Kasumi-1 (cell line): ENCODE data around the gene HOXD9.

Experiments
- DNase-seq, 2 experiments: peaks; one replicate each; lab custom pipeline; 2025; lab: John Stamatoyannopoulos, UW

HOXD9 gene

DNA sequence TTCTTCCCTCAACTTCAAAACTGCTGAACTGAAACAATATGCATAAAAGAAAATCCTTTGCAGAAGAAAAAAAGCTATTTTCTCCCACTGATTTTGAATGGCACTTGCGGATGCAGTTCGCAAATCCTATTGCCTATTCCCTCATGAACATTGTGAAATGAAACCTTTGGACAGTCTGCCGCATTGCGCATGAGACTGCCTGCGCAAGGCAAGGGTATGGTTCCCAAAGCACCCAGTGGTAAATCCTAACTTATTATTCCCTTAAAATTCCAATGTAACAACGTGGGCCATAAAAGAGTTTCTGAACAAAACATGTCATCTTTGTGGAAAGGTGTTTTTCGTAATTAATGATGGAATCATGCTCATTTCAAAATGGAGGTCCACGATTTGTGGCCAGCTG is 15.4 kb downstream of the HOXD9 start:
- DNase-seq = no peak

DNA sequence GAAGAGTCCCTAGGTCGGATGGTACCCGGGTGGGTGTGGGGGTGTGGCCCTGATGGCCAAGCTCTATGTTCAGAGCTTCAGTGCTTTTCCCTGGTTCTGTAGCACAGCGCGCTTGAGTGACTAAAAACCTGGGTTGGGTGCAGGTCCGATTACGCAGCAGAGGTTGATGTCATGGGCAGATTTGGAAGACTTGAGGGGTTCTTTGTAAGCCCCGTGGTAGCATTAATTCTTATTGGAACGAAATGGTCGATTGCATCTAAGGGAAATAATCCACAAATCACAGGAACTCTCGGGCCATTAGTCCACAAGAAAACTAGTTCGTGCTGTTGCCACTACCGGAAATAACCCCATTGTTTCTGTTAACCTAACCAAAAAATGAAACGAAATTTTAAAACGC is 16.0 kb downstream of the HOXD9 start:
- no peak for DNase-seq

DNA sequence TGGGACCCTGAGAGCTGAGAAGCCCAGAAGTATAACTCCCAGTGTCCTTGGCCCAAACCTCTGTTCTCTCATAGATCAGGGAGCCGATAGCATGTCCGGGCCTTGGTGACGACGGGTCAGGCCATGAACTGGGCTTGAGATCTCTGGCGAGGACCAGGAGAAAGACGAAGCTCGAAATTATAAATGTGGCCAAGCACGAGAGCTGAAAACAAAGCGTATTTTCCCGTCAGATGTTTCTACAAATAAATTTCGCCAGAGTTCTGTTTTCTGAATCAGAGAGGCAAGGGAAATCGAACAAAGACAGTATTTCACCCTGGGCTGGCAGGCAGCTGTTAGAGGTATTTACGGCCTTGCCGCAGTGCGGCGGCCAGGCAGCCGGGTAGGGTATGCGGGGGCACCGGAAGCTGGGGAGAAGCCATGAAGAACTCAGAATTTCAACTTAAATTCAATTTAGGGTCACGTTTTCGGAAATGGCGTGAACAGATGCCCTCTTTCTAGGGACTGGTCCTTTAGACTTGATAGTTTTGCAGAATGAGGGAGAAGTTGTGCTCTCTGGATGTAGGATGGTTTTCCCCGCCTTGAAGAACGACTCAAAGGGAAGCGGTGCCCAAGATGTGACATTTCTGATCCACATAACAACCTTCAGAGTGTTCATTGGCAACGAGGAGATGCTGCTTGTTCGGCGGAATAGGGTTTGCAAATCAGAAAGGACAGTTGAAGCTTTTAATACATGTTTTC is 16.6 kb downstream of the HOXD9 start:
- DNase-seq = no peak

DNA sequence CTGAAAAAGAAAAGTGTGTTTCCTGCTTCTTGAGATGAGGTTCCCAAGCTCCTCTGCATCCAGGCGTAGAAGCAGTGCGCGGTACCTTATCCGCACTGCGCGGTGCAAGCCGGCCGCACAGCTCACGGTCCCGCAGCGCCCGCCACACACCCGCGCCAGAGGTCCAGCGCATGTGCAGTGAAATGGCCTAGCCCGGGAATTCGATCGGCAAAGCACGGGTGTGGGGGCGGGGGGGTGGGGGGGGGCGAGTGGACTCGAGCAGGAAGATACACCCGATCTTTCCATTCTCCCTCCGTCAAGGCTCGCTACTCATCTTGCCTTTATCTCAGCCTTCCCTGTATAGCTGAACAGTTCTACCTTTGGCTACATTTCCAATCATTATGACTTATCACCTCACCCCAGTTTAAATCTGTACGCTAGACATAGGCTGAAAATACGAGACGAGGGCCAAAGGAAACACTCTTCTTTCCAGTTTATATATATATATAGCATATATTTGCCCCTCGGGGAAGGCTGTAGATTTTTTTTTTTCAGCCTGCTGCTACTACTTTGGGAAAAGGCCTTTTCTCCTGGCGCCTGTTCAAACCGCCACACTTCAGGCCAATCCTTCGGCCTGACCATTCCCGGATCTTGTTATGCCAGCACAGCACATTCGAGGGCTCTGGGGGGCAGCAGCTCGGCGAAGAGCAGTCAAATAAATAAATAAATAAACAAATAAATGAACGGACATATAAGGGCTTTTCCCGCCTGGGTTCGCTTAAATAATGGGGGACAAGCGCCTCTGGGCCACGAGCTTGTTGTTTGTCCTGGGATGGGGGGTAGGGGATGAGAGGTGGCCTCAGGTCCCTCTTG is 17.4 kb downstream of the HOXD9 start:
- peak in 1 of 2 experiments; percentile 56 for DNase-seq

DNA sequence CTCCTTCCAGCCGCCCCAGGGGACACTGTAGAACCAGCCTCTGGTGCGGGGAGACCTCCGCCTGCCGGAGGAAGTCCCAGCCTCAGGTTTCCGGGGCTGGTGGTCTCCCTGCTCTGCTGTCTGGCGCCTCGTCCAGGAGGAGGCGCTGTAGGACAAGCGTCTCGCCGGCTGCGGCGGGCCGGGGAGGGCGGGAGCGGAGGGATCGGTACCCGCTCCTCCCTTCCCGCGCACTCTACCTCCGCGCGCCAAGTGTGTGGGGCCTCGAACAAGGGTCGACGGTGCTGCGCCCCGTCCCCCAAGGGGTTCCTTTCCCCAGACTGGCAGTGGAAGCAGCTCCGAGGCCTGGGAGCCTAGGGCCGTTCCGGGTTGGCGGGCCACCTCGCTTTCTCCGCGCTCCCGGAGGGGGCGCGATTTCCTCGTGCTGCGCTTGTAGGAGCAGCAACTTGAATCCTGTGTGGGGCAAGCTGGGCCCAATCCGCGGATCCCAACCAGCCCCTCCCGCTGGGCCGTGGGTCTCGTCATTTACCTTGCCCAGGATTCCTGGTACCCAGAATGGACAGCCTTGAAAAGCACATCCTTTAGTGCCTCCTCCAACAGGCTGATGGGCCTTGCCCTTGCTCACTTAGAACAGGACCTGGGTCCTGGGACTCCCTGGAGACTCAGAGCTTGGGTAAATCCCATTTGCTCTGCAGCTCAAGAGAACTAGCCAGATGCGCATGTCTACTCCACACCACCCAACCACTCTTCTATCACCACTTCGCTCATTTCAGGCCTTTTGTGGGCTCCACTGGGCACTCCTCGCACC is 18.2 kb downstream of the HOXD9 start:
- peak; percentile 70 to 80 for DNase-seq

DNA sequence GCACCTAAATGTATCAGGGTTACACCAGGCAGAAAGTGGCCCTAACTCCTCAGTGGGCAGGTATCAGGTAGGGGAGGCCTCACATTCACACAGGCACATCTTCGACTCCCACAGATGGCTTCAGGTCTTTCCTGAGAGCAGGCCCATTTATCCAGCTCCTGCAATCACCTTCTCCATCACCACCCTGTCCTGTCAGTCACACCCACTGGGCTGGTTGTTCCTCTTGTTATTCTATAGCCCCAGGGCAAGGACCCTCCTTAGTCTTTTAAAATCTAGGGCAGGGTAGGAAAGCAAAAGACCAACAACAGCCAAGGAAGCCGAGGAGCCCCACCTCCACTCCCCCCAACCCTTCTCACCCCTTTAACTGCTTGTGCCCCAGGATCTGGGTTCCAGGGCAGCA is 19.8 kb downstream of the HOXD9 start:
- no peak for DNase-seq

DNA sequence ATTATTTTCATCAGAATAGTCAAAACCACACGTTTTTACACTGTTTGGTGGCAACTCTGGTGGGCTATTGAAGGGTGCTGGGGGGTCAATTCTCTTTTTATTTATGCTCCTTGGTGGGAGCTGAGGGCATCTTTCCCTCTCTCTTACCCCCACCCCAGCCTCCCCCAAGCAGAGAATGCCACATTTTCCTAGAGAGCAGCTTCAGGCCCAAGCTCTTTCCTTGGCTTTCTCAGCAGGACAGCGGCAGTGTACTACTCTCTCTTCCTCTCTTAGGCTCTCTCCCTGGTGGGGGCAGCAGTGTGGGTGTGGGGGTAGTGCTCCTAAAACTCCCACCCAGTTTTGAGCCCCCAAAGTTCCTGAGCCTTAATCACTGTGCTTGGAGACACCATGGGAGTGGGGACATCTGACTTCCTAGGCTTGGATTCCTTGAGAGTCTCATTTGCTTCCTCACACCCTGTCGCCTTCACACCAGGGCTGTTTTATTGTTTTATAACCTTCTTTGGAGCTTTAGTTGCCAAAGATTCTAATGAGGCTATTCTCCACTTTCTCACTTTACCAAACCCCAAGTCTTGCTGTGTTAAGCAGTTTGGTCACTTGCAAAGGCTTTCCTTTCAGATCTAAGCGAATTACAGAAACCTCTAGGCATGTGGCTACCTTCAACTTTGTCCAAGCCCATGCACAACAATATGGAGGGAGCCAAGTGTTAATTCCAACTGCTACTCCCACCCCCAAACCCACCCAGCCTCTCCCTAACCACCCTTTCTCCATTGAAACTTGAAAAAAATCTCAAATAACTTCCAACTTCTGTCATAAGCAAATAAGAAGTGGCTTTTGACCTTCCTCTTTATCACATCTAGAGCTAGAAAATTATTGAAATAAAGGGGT is 22.8 kb downstream of the HOXD9 start:
- no peak for DNase-seq

DNA sequence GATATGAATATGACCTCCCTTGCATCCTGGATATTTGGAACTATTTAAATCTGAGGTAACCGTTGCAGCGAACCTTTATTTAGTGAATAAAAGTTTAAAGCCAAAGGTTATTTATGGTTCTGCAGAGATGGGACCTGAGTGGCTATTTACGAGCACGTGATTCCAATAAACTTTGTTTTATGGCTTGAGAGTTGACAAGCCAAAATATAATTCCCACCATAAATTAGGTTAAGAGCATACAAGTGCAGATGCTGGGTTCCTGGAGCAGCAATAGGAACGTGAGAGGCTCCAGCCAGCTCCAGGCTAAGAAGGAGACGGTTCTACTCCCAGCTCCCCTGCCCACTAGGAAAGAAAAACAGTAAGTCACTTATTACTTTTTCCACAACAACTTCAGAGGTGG is 23.6 kb downstream of the HOXD9 start:
- DNase-seq = no peak

DNA sequence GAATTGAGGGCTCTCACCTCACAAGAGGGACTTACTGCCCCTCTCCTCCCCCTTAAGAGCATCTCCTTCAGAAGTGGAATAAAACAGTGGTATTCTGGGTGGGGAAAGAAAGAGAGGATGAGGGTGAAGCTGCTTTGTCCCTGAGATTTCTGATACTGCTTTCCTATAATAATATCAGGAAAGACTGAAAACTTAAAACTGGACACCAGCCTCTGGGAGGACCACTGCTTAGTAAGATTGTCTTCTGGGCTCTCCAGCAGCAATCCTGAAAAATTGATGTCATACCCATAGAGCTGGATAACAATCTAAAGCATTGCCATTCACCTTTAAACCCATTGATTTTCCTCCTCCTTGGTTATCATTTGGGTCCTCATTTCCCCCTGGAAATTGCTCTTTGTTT is 24.1 kb downstream of the HOXD9 start:
- no peak for DNase-seq

DNA sequence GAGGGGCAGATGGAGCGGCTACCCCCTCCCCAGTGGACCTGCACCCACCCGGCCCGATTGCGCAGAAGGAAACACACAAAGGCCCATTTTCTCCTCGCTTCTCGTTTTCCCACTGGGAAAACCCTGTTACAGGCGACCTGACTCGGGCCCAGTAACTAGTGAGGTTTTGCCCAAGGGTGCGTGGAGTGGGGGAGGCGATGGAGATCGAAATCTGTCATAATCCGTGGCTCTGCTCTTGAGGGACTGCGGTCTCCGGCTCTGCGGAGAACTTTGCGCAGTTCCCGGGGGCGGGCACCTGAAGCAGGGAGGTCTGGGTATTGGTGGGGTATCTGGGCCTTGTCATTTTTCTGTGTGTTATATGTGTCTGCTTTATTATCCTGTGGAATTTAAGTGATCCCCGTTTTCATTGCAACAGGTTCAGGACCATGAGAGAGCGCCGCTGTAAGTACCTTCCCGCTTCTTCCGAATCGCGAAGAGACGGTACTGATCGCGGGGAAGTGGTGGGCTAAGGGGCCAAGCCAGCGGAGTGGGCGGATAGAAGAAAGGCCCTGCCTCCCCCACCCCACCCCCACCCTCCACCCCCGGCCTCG is 24.8 kb downstream of the HOXD9 start:
- no peak for DNase-seq

DNA sequence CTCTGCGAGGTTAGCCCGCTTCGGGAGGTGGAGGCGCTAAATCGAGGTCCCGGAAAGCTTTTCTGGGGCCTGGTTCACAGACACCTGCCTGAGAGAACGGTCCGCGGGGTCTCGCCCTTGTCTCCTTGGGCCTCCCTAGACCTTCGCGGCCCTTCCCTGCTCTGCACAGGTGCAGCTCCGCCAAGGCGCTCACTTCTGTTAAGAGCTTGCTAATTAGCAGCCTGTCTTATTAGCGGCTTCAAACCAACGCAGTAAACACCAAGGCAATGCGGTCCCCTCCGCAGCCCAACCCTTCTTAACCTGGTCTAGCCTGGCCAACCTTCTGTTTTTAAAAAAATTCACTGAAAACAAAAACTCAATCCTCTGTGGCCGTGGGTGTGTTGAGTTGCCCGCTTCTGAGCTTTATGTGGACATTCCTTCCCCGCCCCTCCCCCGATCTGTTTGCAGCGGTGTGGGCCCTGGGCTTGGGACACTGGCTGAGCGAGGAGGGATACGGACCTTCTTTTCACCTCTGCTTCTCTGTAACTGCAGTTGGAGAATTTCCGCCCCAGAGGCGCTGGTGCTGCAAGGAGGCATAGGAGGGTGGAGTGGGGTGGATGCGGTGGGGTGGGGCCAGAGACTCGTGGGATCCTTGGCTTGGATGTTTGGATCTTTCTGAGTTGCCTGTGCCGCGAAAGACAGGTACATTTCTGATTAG is 25.4 kb downstream of the HOXD9 start:
- DNase-seq = no peak

DNA sequence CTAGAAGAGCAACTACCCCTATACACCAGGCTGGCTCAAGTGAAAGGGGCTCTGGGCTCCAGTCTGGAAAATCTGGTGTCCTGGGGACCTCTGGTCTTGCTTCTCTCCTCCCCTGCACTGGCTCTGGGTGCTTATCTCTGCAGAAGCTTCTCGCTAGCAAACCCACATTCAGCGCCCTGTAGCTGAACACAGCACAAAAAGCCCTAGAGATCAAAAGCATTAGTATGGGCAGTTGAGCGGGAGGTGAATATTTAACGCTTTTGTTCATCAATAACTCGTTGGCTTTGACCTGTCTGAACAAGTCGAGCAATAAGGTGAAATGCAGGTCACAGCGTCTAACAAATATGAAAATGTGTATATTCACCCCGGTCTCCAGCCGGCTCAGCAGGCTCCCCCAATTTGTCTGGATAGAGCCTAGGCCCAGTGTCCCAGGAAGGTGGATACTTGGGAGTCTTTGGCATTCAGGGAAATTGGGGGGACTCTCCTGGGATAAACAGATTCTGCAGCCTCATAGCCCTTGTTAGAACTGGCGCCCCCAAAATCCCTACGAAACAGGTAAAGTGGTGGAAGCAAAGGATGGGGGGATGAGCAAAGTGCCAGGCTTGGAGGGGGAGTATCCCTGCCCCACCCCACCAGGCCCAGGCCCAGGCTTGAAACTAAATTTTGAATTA is 26.4 kb downstream of the HOXD9 start:
- no peak for DNase-seq

DNA sequence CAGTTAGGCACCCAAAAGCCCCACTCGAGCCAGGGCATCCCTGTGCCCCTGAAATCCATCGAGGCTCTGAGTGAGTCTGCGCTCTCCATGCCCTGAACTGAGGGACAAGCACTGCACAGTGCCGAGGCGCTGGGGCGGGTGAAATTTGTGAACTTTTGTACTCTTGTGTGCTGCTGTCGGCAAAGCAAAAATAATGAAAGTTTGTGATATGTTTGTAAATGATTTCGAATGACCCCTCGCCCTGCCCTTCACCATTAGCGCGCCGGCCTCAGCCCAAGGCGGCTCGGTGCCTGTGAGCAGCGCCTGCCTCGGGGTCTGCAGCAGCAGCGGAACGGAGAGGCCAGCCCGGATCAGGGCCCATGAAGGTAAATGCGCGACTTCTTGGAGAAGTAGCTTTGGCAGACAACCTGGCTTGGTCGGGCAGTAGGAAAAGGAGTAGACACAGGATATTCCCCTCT is 27.0 kb downstream of the HOXD9 start:
- no peak for DNase-seq

DNA sequence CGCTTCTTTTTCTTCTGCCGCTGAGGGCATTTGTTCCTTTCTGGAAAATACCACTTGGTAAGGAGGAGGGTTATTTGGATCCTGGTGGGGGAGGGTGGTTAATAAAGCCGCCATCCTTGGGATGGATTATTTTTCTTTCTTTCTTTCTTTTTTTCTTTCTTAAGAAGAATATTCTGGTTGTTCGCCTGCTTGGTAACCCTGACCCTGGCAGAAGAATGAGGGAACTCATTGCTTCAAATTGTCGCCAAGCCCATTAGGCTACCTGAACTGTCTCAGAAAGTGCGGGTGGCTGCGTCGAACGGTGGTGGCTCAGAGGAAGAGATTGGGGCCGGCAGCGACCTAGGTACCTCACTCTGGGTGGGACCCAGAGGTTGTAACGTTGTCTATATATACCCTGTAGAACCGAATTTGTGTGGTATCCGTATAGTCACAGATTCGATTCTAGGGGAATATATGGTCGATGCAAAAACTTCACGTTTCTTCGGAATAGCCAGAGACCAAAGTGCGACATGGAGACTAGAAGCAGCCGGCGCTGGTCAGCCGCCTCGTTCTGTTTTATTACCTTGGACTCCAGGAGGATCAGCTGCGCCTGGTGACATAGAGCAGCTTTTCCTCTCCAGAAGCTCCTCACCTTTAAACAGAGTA is 27.5 kb downstream of the HOXD9 start:
- DNase-seq = no peak

DNA sequence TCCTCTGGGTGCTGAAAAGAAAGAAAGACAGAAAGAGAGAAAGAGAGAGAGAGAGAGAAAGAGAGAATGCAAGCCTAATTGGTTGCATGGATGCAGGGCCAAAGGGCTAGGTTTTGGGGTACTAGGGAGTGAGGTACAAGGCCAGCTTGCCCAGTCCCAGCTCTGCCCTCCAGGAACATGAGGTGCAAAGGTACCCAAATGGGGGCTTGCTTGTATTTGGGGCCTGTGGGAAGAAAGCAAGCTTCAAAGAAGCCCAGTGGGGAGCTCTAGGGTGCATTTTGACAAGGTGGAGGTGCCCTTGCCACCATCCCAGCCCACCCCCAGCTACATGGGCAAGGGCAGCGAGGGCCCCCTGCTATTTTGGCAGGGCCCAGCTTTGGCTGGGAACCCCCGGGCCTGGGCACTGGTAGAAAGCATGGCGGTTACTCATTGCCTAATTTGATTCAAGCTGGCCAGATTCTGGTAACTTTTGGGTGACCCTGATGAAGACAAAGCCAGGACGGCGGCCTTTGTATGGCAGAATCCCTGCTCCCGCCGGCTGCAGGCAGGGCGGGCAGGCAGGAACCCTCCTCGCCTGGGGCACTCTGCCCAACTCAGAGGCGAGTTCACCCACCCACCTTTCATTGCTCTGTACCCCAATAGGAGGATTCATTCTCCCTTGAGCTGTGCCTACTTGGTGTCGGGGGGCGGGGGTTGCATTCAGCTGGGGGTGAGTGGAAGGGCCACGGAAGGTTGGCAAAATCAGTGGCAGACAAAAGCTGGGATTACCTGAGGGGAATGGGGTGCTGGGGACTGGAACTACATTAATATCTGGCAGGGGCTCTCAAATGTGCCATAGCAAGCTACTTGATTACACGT is 28.3 kb downstream of the HOXD9 start:
- DNase-seq = no peak

DNA sequence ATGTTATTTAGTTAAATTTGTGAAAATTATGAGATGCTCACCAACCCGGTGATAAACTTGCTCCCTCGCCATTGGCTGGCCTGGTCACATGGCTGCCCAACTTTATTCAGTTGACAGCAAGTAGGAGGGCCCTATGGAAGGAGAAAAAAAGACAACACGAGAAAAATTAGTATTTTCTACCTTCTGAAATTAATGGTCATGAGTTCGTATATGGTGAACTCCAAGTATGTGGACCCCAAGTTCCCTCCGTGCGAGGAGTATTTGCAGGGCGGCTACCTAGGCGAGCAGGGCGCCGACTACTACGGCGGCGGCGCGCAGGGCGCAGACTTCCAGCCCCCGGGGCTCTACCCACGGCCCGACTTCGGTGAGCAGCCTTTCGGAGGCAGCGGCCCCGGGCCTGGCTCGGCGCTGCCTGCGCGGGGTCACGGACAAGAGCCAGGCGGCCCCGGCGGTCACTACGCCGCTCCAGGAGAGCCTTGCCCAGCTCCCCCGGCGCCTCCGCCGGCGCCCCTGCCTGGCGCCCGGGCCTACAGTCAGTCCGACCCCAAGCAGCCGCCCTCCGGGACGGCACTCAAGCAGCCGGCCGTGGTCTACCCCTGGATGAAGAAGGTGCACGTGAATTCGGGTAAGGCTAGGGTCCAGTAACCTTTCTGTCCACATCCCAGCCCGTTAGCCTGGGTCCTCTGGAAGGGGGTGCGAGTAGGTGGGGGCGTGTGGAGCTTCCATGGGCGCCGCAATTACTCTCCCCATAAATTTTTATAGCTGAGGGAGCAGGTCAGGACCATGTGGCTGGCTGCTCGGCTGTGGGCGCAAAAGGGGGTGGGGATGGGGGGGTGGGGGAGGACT is 29.1 kb downstream of the HOXD9 start, which contains the start of gene HOXD4:
TSS of gene HOXD4 (plus strand) at position 109 of the 846 bp plus-strand sequence. CDS start at position 193, 84 bp downstream.
- no peak for DNase-seq
